Lung (tissue), 12 donors: ENCODE measurements around the gene ERCC5. TPM values are rescaled to one million over a fixed set of nuclear protein-coding genes. Genes with fewer than 3 reads are reported as not detected.
A peak's percentile ranks its signal among the peaks of the same experiment; 100 is the strongest.

Experiments
- ATAC-seq: fragments of 200-7000 bp; cut with Tn5 transposase; one replicate; pipeline ENCODE4 v1.9.1; 2020; ENCODE audit warnings: moderate number of reproducible peaks; ENCODE audit not compliant: insufficient read depth, low FRiP score
- DNase-seq, 3 donors: peaks; one replicate each; pipeline ENCODE4 v3.0.0-alpha.2; 2013 to 2017
- H3K27ac ChIP-seq, 2 donors: one replicate each; pipeline ENCODE4 v1.5.1; 2013; ENCODE audit warnings: mild to moderate bottlenecking in 2 of 2, moderate library complexity in 2 of 2, control low read depth in 1 of 2, inconsistent platforms in 1 of 2, low read depth in 1 of 2, low read length in 1 of 2
- H3K27me3 ChIP-seq, 3 donors: one replicate each; pipeline ENCODE4 v1.5.1; 2013; ENCODE audit warnings: low read length in 2 of 3; ENCODE audit not compliant: control insufficient read depth in 3 of 3, insufficient read depth in 3 of 3
- H3K36me3 ChIP-seq, 4 donors: one replicate each; pipeline ENCODE4 v1.5.1; 2013; ENCODE audit warnings: low read length in 4 of 4, mild to moderate bottlenecking in 1 of 4, moderate library complexity in 1 of 4; ENCODE audit not compliant: control insufficient read depth in 4 of 4, insufficient read depth in 4 of 4
- H3K4me1 ChIP-seq, 5 donors: one replicate each; pipeline ENCODE4 v1.5.1; 2013; ENCODE audit warnings: low read length in 5 of 5, mild to moderate bottlenecking in 2 of 5, moderate library complexity in 1 of 5; ENCODE audit not compliant: control insufficient read depth in 5 of 5, insufficient read depth in 5 of 5
- H3K4me3 ChIP-seq: one replicate; pipeline ENCODE4 v1.5.1; 2013; ENCODE audit warnings: mild to moderate bottlenecking, control low read depth, moderate library complexity
- H3K9ac ChIP-seq, 2 donors: one replicate each; pipeline ENCODE4 v1.5.1; 2013; ENCODE audit warnings: low read length in 2 of 2, control low read depth in 1 of 2; ENCODE audit not compliant: insufficient read depth in 1 of 2
- H3K9me3 ChIP-seq, 4 donors: one replicate each; pipeline ENCODE4 v1.5.1; 2013; ENCODE audit warnings: low read length in 3 of 4, mild to moderate bottlenecking in 1 of 4, moderate library complexity in 1 of 4; ENCODE audit not compliant: control insufficient read depth in 4 of 4, insufficient read depth in 3 of 4
- CTCF ChIP-seq: IDR thresholded peaks from 2 replicates; pipeline ENCODE4 v1.5.1; 2012; ENCODE audit warnings: mild to moderate bottlenecking; ENCODE audit errors: control extremely low read depth, extremely low read depth
- WGBS, 2 donors: extraction: QIAGEN DNeasy Blood & Tissue Kit; methylation state at CpG; one replicate each; pipeline ENCODE4 v1.1.7; 2013; 5-methylcytosine and 5-hydroxymethylcytosine counted together
- polyA plus RNA-seq, 2 donors: library from polyadenylated mRNA; stranded (reverse); fragments of 200-250 nt; gene quantifications; one replicate each; pipeline ENCODE4 v1.2.1, GENCODE V29; 2013
- total RNA-seq, 2 donors: library from RNA; depleted of rRNA in 1 of 2; stranded (reverse); fragments of >200 nt in 1 of 2; gene quantifications; one replicate each; pipeline ENCODE4 v1.2.1, GENCODE V29; 2014 to 2021
- donor health status: control.
- donor health status: control.
- donor health status: Bipolar disorder and iron deficiency.
- donor health status: healthy.
- donor health status: DM: yes; HTN: yes; CAD: no.

Gene ERCC5
- total and polyA plus RNA-seq, 4 donors = 23.0 to 81.4 (median 58.0) TPM

- ATAC-seq = peak; percentile 54
- peak; percentile 39 to 72 (median 61) for DNase-seq
- H3K27me3 ChIP-seq = no peaks in the 10 kb centered on the region
- H3K9ac ChIP-seq = peak overlapping the region; percentile 76 to 99
- peak overlapping the region; percentile 68 for H3K4me3 ChIP-seq
- H3K4me1 ChIP-seq = peaks cover 0 to 13% (median 6%) of the 10 kb centered on the region in 5 donors
- H3K27ac ChIP-seq = peak overlapping the region; percentile 92 to 98
- WGBS, 2 donors = 0% methylated on average over 31 of the region's 31 CpGs
- no peaks in the 10 kb centered on the region for H3K9me3 ChIP-seq
- TF ChIP-seq CTCF = no peak
- peaks cover 0 to 5% (median under 1%) of the 10 kb centered on the region in 4 donors for H3K36me3 ChIP-seq
These were observed 606 bp downstream of the ERCC5 start for GRCh38 chr13:102846261-102847015.

GRCh38 chr13:102847272-102848234 lies 1.7 kb downstream of the ERCC5 start:
- H3K4me3 ChIP-seq = no peak overlapping the region
- no peaks in the 10 kb centered on the region for H3K9me3 ChIP-seq
- TF ChIP-seq CTCF = peak; percentile 50
- WGBS, 2 donors = 23 to 29% methylated on average over 12 of the region's 12 CpGs
- ATAC-seq (no peak), DNase-seq (peak in 2 of 3 donors; percentile 72 to 77)
- no peaks in the 10 kb centered on the region for H3K27me3 ChIP-seq
- peaks cover 0 to 3% (median 2%) of the 10 kb centered on the region in 4 donors for H3K36me3 ChIP-seq
- peaks cover 0 to 13% (median 6%) of the 10 kb centered on the region in 5 donors for H3K4me1 ChIP-seq
- H3K27ac ChIP-seq = no peak overlapping the region
- peak overlapping the region; percentile 76 to 99 for H3K9ac ChIP-seq

GRCh38 chr13:102848956-102849355 lies 3.1 kb downstream of the ERCC5 start:
- 90 to 95% methylated on average over 6 of the region's 6 CpGs for WGBS, 2 donors
- Histone ChIP-seq H3K36me3 (peaks cover 4 to 15% (median 8%) of the 10 kb centered on the region in 4 donors), H3K9me3 (no peaks in the 10 kb centered on the region), H3K27me3 (no peaks in the 10 kb centered on the region), H3K27ac (no peak overlapping the region), H3K4me3 (no peak overlapping the region), H3K9ac (no peak overlapping the region), H3K4me1 (peaks cover 0 to 13% (median 6%) of the 10 kb centered on the region in 5 donors)
- no peak for TF ChIP-seq CTCF
- ATAC-seq (no peak), DNase-seq (no peak)
